Measurements from ENCODE around the gene TTC3.

The TTC3 gene

DNA sequence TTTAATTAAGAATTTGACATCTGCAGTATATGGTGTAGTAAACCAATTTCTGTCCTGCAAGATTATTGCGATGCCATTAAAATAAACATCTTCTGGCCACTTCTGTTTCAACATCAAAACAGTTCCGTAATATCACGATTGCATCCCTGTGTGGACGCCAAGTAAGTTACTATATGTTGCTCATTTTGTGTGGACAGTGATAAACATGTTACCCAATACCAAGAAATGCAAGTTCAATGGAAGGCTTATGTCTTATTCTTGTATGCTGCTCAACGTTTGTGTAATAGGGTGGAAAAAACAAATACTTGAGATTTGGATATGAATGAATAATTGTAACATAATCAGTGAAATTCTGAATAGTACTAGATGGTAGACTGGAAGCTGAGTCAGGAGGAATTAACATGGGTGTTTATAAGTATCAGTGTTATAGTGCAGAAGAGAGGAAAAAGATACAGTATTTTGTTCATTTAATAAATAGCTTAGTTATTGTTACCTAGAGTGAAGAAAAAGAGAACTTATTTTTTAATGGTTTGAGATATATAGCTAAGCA is 15.2 kb downstream of the TTC3 start:
- H4K91ac ChIP-seq (ENCODE audit: low read depth, low read length), result no peak overlapping the region
- DNase-seq, result no peak
- no peak overlapping the region for H4K12ac ChIP-seq (ENCODE audit: low read depth, low read length)
- H2AK5ac ChIP-seq (ENCODE audit: low read length), result no peak overlapping the region
- no peak overlapping the region for H2BK5ac ChIP-seq (ENCODE audit: low read depth, low read length, poor library complexity)
- H2AFZ ChIP-seq (ENCODE audit: insufficient read depth, low read length, poor library complexity), result no peak overlapping the region
- no peak overlapping the region for H2BK120ac ChIP-seq (ENCODE audit: insufficient read depth, low read length, poor library complexity)
- H3K18ac ChIP-seq (ENCODE audit: low read length), result no peak overlapping the region
- no peak overlapping the region for H3K14ac ChIP-seq (ENCODE audit: low read length)
- H2BK12ac ChIP-seq (ENCODE audit: low read length), result no peak overlapping the region
- H3K27ac ChIP-seq (ENCODE audit: low read depth, low read length), result no peak overlapping the region
- no peak overlapping the region for H3K4me2 ChIP-seq (ENCODE audit: low read length)
- no peaks in the 10 kb centered on the region for H3K79me1 ChIP-seq (ENCODE audit: low read length)
- no CpG with 5 or more reads among the region's 5 CpGs for WGBS (ENCODE audit: extremely low coverage, insufficient coverage, insufficient read length)
- no peak overlapping the region for H3K4ac ChIP-seq (ENCODE audit: low read depth, low read length)
- H3K9me3 ChIP-seq (ENCODE audit: insufficient read depth, low read depth, low read length), result no peaks in the 10 kb centered on the region
- H3K4me3 ChIP-seq (ENCODE audit: low read depth, low read length), result no peak overlapping the region
- no peak overlapping the region for H3K9ac ChIP-seq (ENCODE audit: low read length)
- peaks cover 3 to 4% of the 10 kb centered on the region in 2 experiments for H3K36me3 ChIP-seq (ENCODE audit: control insufficient read depth in 1 of 2, insufficient read depth in 2 of 2, low read length in 2 of 2)
- no peak overlapping the region for H3K23ac ChIP-seq (ENCODE audit: low read length)
- no peaks in the 10 kb centered on the region for H3K4me1 ChIP-seq (ENCODE audit: control insufficient read depth in 1 of 2, insufficient read depth in 2 of 2, low read length in 2 of 2)
- H3K27me3 ChIP-seq (ENCODE audit: insufficient read depth, low read length), result no peaks in the 10 kb centered on the region
- H3K79me2 ChIP-seq (ENCODE audit: control insufficient read depth, insufficient read depth, low read length, poor library complexity), result no peaks in the 10 kb centered on the region
- no peak overlapping the region for H4K8ac ChIP-seq (ENCODE audit: low read depth, low read length)

DNA sequence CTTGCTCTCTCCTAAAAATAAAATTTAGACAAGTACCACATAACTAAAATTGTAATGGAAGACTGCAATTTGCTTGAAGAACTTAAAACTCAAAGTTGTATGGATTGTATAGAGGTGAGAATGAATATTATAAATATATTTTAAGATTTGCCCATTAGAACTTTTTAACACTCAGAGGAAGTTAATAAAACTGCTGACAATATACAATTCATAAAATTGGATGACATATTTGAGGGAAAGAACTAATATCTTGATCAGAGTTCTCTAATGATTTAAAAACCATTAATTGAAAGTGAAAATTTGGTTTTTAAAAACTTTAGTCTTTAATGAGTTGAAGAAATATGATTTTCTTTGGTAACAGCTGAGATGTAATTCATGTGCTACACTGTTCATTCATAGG is 20.9 kb downstream of the TTC3 start:
- Histone ChIP-seq H2BK5ac (ENCODE audit: low read depth, low read length, poor library complexity) (no peak overlapping the region), H3K4me3 (ENCODE audit: low read depth, low read length) (no peak overlapping the region), H2BK120ac (ENCODE audit: insufficient read depth, low read length, poor library complexity) (no peak overlapping the region), H3K9ac (ENCODE audit: low read length) (no peak overlapping the region), H4K8ac (ENCODE audit: low read depth, low read length) (no peak overlapping the region), H3K79me2 (ENCODE audit: control insufficient read depth, insufficient read depth, low read length, poor library complexity) (no peaks in the 10 kb centered on the region), H3K36me3 (ENCODE audit: control insufficient read depth in 1 of 2, insufficient read depth in 2 of 2, low read length in 2 of 2) (peaks cover 5 to 15% of the 10 kb centered on the region in 2 experiments), H4K91ac (ENCODE audit: low read depth, low read length) (no peak overlapping the region), H3K9me3 (ENCODE audit: insufficient read depth, low read depth, low read length) (no peaks in the 10 kb centered on the region), H2AK5ac (ENCODE audit: low read length) (no peak overlapping the region), H2BK12ac (ENCODE audit: low read length) (no peak overlapping the region), H4K12ac (ENCODE audit: low read depth, low read length) (no peak overlapping the region), H3K4me2 (ENCODE audit: low read length) (no peak overlapping the region), H3K4me1 (ENCODE audit: control insufficient read depth in 1 of 2, insufficient read depth in 2 of 2, low read length in 2 of 2) (no peaks in the 10 kb centered on the region), H3K14ac (ENCODE audit: low read length) (no peak overlapping the region), H3K4ac (ENCODE audit: low read depth, low read length) (no peak overlapping the region), H2AFZ (ENCODE audit: insufficient read depth, low read length, poor library complexity) (no peak overlapping the region), H3K18ac (ENCODE audit: low read length) (no peak overlapping the region), H3K79me1 (ENCODE audit: low read length) (no peaks in the 10 kb centered on the region), H3K27me3 (ENCODE audit: insufficient read depth, low read length) (no peaks in the 10 kb centered on the region), H3K27ac (ENCODE audit: low read depth, low read length) (no peak overlapping the region), H3K23ac (ENCODE audit: low read length) (no peak overlapping the region)
- DNase-seq, result no peak

DNA sequence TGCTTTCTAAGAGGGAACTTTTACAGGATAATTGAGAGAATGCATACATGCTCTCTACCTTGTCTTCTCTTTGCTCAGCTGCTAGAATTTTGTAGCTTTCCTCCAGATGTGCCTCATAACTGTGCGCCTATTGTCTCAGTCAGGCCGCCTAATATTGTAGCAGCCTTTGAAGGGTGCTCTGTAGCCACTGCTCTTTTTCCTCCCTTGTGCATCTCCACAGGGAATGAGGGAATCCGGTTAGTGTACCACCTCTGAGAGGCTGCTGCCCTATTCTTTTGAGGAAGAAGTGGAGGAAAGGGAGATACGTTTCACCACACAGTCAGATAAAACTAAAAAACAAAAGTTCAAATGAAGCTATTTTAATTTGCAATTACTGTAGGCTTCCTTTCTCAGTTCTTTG is 22.8 kb downstream of the TTC3 start:
- no CpG with 5 or more reads among the region's 4 CpGs for WGBS (ENCODE audit: extremely low coverage, insufficient coverage, insufficient read length)

DNA sequence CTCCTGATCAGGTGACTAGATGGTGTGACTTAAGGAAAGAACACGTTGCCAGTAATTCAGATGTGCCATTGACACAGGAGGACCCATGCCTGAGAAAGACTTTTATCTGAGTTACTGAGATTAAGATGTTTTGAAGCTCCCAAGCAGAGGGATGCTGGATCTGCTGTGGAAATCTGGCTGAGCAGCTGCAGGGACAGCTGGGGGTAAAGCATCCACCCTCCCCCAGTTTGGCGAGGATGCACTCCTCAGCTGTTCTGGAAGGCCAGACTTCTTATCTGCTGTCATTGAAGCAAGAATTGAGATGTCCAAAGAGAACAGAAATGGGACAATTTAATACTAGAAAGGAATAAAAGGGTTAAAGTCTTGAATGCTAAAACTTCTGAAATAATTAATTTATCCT is 25.7 kb downstream of the TTC3 start:
- H3K4me2 ChIP-seq (ENCODE audit: low read length), result no peak overlapping the region
- no peak overlapping the region for H2AFZ ChIP-seq (ENCODE audit: insufficient read depth, low read length, poor library complexity)
- no peak overlapping the region for H4K8ac ChIP-seq (ENCODE audit: low read depth, low read length)
- no peak overlapping the region for H3K23ac ChIP-seq (ENCODE audit: low read length)
- H2AK5ac ChIP-seq (ENCODE audit: low read length), result no peak overlapping the region
- peaks cover 4 to 14% of the 10 kb centered on the region in 2 experiments for H3K36me3 ChIP-seq (ENCODE audit: control insufficient read depth in 1 of 2, insufficient read depth in 2 of 2, low read length in 2 of 2)
- peaks cover 0 to 2% of the 10 kb centered on the region in 2 experiments for H3K4me1 ChIP-seq (ENCODE audit: control insufficient read depth in 1 of 2, insufficient read depth in 2 of 2, low read length in 2 of 2)
- H3K79me2 ChIP-seq (ENCODE audit: control insufficient read depth, insufficient read depth, low read length, poor library complexity), result no peaks in the 10 kb centered on the region
- H3K79me1 ChIP-seq (ENCODE audit: low read length), result no peaks in the 10 kb centered on the region
- H2BK12ac ChIP-seq (ENCODE audit: low read length), result no peak overlapping the region
- WGBS (ENCODE audit: extremely low coverage, insufficient coverage, insufficient read length), result no CpG with 5 or more reads among the region's 2 CpGs
- no peaks in the 10 kb centered on the region for H3K27me3 ChIP-seq (ENCODE audit: insufficient read depth, low read length)
- no peak overlapping the region for H3K18ac ChIP-seq (ENCODE audit: low read length)
- no peak for DNase-seq
- H3K27ac ChIP-seq (ENCODE audit: low read depth, low read length), result no peak overlapping the region
- H3K9me3 ChIP-seq (ENCODE audit: insufficient read depth, low read depth, low read length), result no peaks in the 10 kb centered on the region
- no peak overlapping the region for H4K12ac ChIP-seq (ENCODE audit: low read depth, low read length)
- no peak overlapping the region for H3K9ac ChIP-seq (ENCODE audit: low read length)
- H3K4me3 ChIP-seq (ENCODE audit: low read depth, low read length), result no peak overlapping the region
- no peak overlapping the region for H3K4ac ChIP-seq (ENCODE audit: low read depth, low read length)
- H4K91ac ChIP-seq (ENCODE audit: low read depth, low read length), result no peak overlapping the region
- no peak overlapping the region for H3K14ac ChIP-seq (ENCODE audit: low read length)
- no peak overlapping the region for H2BK5ac ChIP-seq (ENCODE audit: low read depth, low read length, poor library complexity)
- H2BK120ac ChIP-seq (ENCODE audit: insufficient read depth, low read length, poor library complexity), result no peak overlapping the region

More for the DNA sequence above, 22.8 kb downstream of the TTC3 start:
- Histone ChIP-seq H4K91ac (ENCODE audit: low read depth, low read length) (no peak overlapping the region), H3K27ac (ENCODE audit: low read depth, low read length) (no peak overlapping the region), H2AK5ac (ENCODE audit: low read length) (no peak overlapping the region), H3K14ac (ENCODE audit: low read length) (no peak overlapping the region), H3K79me2 (ENCODE audit: control insufficient read depth, insufficient read depth, low read length, poor library complexity) (no peaks in the 10 kb centered on the region), H3K36me3 (ENCODE audit: control insufficient read depth in 1 of 2, insufficient read depth in 2 of 2, low read length in 2 of 2) (peaks cover 4 to 15% of the 10 kb centered on the region in 2 experiments), H2BK120ac (ENCODE audit: insufficient read depth, low read length, poor library complexity) (no peak overlapping the region), H3K4ac (ENCODE audit: low read depth, low read length) (no peak overlapping the region), H3K4me1 (ENCODE audit: control insufficient read depth in 1 of 2, insufficient read depth in 2 of 2, low read length in 2 of 2) (no peaks in the 10 kb centered on the region), H3K18ac (ENCODE audit: low read length) (no peak overlapping the region), H3K4me3 (ENCODE audit: low read depth, low read length) (no peak overlapping the region), H3K27me3 (ENCODE audit: insufficient read depth, low read length) (no peaks in the 10 kb centered on the region), H3K79me1 (ENCODE audit: low read length) (no peaks in the 10 kb centered on the region), H3K23ac (ENCODE audit: low read length) (no peak overlapping the region), H4K8ac (ENCODE audit: low read depth, low read length) (no peak overlapping the region), H3K9me3 (ENCODE audit: insufficient read depth, low read depth, low read length) (no peaks in the 10 kb centered on the region), H3K9ac (ENCODE audit: low read length) (no peak overlapping the region), H2BK5ac (ENCODE audit: low read depth, low read length, poor library complexity) (no peak overlapping the region), H2AFZ (ENCODE audit: insufficient read depth, low read length, poor library complexity) (no peak overlapping the region), H2BK12ac (ENCODE audit: low read length) (no peak overlapping the region), H3K4me2 (ENCODE audit: low read length) (no peak overlapping the region), H4K12ac (ENCODE audit: low read depth, low read length) (no peak overlapping the region)
- no peak for DNase-seq

Data from trophoblast cell (in vitro differentiated cells and primary cell).